ENCODE results near the gene PLOD1.
A peak's percentile ranks its signal among the peaks of the same experiment; 100 is the strongest.
"Not testable (repeated sequence)": the region's sequence is repeated elsewhere in the genome, so short reads cannot be mapped to it uniquely, and the experiment has no call there.

Gene PLOD1

DNA sequence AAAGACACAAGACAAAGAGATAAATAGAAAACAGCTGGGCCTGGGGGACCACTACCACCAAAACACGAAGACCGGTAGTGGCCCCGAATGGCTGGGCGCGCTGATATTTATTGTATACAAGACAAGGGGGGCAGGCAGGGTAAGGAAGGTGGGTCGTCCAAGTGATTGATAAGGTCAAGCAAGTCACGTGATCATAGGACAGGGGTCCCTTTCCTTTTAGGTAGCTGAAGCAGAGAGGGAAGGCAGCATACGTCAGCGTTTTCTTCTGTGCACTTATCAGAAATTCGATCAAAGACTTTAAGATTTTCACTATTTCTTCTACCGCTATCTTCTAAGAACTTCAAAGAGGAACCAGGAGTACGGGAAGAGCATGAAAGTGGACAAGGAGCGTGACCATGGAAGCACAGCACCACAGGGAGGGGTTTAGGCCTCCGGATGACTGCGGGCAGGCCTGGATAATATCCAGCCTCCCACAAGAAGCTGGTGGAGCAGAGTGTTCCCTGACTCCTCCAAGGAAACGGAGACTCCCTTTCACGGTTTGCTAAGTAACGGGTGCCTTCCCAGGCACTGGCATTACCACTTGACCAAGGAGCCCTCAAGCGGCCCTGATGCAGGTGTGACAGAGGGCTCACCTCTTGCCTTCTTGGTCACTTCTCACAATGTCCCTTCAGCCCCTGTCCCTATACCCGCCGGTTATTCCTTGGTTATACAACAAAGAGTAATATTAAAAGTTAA, 21.9 kb upstream of the PLOD1 start:
- DNase-seq (ENCODE audit: low read depth, low spot score), result not testable (repeated sequence)

DNA sequence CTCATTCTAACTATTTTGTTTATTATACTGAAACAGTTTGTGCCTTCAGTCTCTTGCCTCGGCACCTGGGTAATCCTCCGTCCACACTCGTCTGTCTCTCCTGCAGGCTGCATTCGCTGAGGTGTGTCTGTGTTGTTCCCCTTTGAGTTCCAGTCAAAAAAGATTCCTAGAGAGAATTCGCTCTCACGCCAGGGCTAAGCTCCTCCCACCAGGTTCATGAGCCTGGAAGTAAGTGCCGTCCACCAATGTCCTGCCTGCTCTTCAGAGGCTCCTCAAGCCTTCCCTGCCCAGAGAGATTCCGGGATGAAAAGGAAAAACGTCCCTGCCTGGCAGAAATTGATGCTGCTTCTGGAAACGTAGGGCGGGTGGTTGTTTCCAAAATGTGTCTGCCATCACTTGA, 21.2 kb upstream of the PLOD1 start:
- DNase-seq (ENCODE audit: low read depth, low spot score), result peak; percentile 66

DNA sequence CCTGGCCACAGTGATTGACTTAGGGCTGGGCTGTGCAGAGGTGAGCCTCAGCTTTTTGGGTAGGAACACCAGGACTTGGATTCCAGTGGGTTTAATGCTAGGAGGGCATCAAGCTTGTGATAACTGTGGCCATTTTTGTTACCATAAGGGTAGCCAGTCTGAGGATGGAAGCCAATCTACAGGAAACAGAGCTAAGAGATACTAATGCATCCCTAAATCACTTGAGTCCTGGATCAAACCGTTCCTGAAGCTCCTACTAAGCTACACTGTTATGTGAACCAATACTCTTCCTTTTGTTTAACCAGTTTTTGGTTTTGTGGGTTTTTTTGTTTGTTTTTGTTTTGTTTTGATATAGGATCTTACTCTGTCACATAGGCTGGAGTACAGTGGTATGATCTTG, 20.5 kb upstream of the PLOD1 start:
- DNase-seq (ENCODE audit: low read depth, low spot score), result no peak

DNA sequence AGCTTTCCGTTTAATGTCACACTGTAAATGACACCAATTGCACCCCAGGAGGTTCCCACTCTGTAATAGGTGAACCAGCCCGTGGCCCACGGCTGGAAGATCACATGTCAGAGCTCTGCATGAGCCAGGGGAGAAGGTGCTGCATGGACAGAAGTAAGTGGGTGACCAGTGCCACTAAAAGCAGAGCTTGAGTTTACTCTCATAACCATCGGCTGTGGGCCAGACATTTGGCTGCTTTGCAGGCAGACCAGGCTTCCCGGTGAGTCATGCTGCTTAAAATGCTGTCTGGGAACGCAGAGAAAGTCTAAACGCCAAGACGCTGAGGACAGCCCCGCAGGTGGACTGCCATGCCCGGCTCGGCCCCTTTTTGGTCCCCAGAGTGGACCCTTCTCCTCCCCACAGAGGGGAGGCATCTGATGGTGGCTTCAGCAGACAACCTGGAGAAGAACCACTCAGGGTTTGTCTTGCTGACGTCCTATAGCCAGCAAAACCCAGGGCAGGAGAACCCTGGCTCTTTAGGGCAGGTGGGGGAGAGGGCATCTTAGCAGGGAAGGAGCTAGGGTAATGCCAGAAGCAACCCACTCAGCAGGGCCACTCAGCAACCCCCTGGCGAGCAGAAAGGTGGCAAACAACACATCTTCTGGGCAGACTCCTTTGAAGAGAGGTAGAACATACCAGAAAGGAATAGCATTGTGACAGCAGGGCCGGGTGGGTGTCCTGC, 15.6 kb upstream of the PLOD1 start:
- DNase-seq (ENCODE audit: low read depth, low spot score), result no peak

DNA sequence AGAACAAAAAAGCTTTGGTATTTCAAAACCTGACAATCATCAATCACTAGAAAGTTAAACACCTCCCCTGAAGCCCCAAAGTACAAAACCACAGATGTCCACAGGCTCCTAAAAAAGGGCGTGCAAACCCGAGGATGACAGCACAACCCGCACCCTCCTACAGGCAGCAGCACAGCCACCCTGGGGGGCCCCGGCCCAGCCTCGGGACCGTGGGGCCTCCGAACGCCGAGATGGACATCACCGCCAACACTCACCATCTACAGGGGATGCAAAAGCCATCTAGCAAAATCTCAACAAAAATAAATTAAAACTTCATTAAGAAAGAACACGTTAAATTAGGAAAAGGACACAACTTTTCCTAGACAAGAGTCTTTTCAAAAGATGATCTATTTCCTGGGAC, 14.9 kb upstream of the PLOD1 start:
- no peak for DNase-seq (ENCODE audit: low read depth, low spot score)

DNA sequence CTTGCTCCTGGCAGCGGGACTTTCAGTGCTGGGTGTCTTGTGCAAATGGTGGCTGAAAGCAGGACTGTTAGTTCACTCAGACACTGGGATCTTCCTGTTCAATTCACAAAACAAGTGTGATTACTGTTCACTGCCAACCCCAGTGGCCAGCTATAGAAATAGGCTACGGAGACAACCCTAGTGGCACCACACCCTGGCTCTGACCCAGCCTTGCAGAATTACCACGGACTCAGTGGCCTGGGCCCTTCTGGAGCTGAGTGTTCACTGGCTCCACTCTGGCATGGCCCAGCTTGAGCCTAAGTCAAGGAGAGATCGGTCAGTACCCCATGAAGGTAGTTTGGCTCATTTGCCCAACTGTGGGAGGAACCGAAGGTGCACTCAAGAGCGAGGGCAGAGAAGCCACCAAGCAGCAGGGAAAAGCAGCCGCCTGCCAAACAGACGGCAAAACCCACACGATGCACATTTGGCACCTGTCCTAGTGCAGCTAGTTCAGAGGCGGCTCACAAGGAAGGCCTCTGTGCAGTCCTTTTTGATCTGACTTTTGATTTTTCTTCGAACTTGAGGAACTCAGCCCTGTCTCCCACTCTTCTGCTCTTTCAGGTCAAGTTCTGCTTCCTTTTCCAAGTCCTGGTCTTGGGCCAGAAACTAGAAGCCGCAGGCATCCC, 14.1 kb upstream of the PLOD1 start:
- no peak for DNase-seq (ENCODE audit: low read depth, low spot score)

DNA sequence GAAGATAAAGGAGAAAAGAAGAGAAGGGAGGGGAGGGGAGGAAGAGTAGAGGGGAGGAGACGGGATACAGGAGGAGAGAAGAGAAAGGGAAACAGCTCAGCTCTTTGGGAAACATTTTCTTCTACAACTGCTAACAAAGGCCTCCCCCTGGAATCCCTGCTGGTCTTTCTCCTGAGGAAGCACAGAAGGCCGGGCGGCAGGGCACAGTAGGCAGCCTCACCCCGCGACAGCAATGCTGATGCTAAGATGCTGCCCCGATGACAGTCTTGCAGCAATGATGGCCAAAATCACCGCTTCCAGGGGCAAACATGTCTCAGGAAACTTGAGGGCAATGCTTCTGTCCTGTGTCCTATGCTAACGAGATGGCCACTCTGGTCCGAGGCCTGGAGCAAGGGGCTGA, 13.5 kb upstream of the PLOD1 start:
- no peak for DNase-seq (ENCODE audit: low read depth, low spot score)

DNA sequence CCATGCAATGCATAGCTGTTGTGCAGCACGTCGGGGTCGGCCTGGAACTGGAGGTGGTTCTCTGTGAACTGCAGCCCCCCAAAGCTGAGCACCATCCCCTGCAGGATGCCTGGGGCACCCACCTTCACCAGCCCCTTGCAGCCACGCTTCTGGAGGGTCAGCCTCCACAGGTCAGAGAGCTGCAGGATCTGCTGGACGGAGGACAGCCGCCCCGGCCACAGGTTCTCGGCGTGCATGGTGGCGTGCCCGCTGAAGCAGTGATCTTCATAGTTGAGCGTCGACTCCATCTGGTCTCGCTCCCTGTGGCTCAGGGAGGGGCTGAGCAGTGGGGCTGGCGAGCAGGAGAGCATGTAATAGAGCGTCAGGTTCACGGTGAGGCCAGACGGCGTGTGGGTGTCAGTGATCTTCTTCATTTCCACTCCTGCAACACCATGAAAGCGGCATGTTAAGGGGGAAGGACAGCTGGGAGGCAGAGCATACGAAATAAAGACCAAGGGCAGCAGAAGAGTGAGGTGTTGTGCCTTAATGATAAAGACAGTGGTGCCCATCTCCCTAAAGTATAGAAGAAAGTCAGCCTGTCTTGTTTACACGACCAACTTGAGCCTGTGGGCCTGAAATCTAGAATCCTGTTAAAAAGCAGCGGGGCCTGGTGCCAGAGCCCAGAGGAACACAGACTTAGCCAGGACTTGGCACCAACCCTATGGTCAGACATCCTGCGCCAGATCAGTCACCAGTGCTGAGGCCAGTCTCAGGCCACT, 11.3 kb upstream of the PLOD1 start:
- no peak for DNase-seq (ENCODE audit: low read depth, low spot score)

DNA sequence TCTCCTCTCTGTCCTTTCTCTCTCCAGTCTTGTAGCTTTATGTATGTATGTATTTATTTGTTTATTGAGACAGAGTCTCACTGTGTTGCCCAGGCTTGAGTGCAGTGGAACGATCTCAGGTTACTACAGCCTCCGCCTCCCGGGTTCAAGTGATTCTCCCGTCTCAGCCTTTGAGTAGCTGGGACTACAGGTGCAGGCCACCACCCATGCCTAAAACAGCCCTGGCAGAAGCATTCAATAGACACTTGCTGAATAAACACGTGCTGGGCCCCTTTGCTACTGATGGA, 10.7 kb upstream of the PLOD1 start:
- no peak for DNase-seq (ENCODE audit: low read depth, low spot score)

DNA sequence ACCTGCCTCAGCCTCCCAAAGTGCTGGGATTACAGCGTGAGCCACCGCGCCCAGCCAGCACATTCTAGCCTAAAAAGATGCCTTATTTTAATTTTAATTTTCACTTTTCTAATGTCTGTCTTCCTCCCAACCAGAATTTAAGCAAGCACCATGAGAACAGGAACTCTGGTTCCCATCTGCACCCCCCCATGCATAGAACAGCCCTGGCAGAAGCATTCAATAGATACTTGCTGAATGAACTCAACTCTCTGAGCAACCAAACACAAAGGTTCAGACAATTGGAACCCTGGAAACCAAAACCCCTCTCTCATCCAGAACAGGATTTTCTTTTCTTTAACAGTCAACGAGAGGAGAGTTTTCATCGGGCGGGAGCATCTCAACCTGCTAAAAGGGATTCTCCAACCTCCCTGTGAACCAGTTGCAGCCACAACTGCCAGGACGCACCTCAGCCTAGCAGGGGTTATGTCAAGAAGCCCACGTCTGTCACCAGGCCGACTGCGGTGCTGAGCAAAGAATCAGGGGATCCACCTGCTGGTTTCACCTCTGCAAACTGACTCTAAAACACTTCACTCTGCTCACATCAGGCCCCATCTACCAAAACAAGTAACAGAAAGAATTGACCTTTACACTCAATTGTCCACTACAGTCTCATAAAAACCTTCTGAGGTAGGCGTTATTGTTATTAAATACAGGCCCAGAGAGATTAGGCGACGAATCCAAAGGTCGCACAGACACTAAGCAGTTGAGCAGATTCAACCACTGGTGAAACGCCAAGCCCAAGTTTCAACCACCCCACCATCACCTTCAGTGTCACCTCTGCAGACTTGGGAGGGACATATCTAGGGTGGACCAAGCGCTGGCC, 10.0 kb upstream of the PLOD1 start:
- DNase-seq (ENCODE audit: low read depth, low spot score), result no peak

DNA sequence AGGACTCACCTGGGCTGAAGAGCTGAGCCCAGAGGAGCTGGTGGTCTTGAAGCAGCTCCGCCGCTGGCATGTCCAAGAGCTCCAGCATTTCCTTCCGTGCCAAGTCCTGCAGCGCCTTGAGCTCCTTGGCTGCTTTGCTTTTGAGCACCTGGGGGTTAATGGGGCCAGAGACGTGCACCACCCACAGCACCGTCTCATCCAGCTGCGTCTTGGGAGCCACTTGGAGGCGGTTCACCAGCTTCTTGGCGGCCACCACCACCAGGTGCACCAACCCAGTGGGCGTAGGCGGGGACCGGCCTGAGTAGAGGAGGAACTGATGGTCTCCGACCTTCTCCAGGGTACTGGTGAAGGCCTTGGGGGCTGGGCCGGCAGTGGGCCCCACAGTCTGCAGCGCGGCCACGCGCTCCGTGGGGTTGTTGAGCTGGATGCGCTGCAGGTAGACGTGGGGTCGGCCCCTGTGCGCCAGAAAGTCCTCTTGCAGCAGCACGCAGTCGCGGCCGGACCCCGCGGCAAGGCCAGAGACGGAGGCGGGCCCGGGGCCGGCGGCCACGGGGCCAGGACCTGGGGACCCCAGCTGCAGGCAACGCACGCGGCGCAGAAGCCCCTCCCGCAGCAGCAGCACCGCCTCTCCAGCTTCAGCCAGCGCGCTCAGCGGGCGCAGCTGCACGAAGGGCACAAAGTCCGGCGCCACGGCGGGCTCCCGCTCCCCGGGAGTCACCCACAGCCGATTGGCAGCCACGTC, 9.2 kb upstream of the PLOD1 start:
- not testable (repeated sequence) for DNase-seq (ENCODE audit: low read depth, low spot score)

DNA sequence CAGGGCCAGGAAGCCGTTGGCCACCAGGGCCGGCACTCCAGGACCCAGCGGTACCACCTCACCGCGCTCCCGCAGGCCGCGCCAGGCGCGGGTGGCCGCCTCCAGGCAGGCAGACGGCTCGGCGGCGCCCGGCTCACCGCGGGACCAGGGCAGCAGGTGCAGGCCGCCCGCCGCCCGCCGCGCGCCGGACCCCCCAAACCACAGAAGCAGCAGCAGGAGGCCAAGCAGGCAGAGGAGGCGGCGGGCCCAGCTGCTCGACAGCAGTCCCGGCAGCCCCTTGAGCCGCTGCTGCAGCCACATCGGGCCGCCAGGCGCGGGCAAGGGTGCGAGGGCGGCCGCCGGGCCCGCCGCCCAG, 8.6 kb upstream of the PLOD1 start:
- DNase-seq (ENCODE audit: low read depth, low spot score), result no peak

DNA sequence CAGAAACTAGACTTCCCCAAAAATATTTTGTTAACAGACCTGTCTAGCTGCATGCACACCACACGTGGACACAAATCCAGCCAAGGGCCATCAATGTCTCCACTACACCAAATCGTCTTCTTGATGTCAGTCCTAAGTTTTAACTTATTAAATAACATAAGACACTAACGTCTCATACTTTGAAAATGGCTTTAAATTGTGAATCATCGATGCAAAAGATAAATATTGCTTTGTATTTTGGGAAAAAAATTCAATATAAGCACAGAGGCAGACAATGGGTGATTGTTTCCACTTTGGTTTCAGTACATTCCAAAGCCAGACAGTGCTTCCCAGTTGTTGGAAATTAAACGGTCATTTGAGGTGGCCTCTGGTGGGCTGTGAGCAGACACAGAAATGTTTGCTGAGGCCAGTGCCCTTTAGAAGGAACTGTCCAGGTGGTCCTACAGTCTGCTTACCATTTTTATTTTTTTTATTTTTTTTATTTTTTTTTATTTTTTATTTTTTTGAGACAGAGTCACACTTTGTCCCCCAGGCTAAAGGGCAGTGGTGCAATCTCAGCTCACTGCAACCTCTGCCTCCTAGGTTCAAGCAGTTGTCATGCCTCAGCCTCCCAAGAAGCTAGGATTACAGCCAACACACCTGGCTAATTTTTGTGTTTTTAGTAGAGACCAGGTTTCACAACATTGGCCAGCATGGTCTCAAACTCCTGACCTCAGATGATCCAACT, 6.5 kb upstream of the PLOD1 start:
- DNase-seq (ENCODE audit: low read depth, low spot score), result no peak

DNA sequence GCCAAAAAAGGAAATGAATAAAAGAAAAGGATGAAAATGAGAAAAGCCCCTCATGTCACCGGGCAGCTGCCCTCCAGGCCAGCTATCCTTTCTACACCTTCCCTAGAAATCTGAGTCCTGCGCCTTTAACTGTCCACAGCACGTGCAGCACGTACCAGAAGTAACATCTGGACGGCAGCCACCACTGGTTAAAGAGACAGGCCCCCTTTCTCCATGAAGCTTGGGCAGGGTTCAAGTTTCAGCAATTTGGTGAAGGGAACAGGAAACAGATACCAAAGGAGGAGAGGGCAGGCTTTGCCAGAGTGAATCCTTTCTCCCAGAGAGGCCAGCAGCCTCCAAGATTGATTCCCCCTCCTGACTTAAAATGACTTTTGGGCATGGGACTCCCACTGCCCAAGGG, 4.7 kb upstream of the PLOD1 start:
- DNase-seq (ENCODE audit: low read depth, low spot score), result peak; percentile 19

DNA sequence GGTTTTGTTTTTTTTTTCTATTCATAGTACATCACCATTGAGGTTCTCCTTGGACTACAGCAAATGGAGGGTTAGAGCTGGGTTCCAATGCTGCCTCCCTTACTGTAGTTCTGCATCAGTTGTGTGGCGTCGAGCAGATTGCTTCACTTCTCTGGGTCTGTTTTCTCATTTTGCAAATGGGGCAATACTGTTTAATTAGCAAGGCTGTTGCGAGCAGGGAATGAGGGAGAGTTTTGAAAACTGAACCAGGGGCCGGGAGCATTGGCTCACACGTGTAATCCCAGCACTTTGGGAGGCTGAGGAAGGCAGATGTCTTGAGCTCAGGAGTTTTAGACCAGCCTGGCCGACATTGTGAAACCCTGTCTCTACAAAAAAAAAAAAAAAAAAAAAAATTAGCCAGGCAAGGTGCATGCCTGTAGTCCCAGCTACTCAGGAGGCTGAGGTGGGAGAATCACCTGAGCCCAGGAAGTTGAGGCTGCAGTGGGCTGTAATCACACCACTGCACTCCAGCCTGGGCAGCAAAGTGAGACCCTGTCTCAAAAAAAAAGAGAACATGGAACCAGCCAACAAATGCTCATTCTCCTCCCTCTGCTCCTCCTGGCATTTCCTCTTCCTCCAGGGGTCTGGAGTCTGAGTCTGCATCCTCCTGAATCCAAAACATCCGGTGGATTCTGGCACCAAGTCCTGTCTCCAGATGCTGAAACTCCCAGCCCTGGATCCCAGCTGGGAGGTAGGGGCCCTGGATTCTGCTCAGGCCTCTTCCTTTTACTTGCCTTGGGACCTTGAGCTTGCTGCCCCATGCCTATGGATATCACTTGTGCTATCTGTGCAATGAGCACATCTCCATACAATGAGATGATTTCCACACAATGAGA, 3.7 kb upstream of the PLOD1 start:
- DNase-seq (ENCODE audit: low read depth, low spot score), result peak; percentile 44

DNA sequence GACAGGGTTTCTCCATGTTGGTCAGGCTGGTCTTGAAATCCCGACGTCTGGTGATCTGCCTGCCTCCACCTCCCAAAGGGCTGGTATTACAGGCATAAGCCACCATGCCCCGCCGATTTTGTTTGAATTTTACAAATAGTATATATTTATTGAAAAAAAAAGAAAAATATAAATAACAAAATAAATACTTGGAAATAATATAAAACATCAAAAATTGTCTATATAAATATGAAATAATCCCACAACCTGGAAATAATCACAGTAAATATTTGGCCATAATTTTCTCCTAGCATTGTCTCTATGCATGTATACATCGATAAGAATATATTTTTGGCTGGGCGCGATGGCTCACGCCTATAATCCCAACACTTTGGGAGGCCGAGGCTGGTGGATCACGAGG, 2.7 kb upstream of the PLOD1 start:
- no peak for DNase-seq (ENCODE audit: low read depth, low spot score)

DNA sequence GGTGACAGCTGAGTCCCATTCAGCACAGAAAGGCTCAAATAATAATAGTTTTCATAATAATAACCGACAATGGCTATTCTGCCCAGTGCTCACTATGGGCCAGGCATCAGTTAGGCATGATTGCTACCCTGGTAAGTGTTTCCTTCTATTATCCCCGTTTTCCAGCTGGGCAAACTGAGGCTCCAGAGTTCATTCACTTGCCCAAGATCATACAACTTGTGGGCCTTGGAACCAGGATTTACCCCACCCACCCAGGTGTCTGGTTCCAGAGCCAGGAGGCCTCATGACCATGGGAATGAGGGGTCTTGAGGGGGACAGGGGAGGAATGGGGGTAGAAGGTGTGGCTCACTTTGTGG, 518 bp downstream of the PLOD1 start:
- no peak for DNase-seq (ENCODE audit: low read depth, low spot score)

DNA sequence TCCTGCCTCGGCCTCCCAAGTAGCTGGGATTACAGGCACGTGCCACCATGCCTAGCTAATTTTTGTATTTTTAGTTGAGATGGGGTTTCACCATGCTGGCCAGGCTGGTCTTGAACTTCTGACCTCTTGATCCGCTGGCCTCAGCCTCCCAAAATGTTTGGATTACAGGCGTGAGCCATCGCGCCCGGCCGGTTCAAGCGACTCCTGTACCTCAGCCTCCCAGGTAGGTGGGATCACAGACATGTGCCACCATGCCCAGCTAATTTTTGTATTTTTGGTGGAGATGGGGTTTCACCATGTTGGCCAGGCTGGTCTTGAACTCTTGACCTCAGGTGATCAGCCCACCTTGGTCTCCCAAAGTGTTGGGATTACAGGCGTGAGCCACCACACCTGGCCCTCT, 1.2 kb downstream of the PLOD1 start:
- DNase-seq (ENCODE audit: low read depth, low spot score), result not testable (repeated sequence)

All from ELF-1 (cell line).